SK-N-SH treated with all-trans-retinoic acid at 6 μM for 48 hours (cell line): ENCODE data around the gene DPM1.

ENCODE experiments used
- ATAC-seq: fragments of 200-7000 bp; cut with Tn5 transposase; 3 replicates; pipeline ENCODE4 v1.9.1; 2020; ENCODE audit warnings: mild to moderate bottlenecking, moderate library complexity
- ARNTL ChIP-seq: fragments of 450-650 bp; formaldehyde crosslinking; IDR thresholded peaks from 2 replicates; pipeline ENCODE4 v1.5.0; 2020; ENCODE audit warnings: low read depth, mild to moderate bottlenecking, moderate library complexity, borderline replicate concordance
- BACH2 ChIP-seq: fragments of 250-450 bp; sonication (Bioruptor Pico); IDR thresholded peaks from 2 replicates; pipeline ENCODE4 v1.9.0; 2021; ENCODE audit warnings: mild to moderate bottlenecking, borderline replicate concordance
- CSDC2 ChIP-seq: fragments of 250-450 bp; sonication (Bioruptor Pico); IDR thresholded peaks from 2 replicates; pipeline ENCODE4 v1.5.0; 2020; ENCODE audit warnings: mild to moderate bottlenecking, moderate library complexity
- ESRRG ChIP-seq: fragments of 250-450 bp; sonication (Bioruptor Pico); IDR thresholded peaks from 2 replicates; pipeline ENCODE4 v1.6.1; 2021; ENCODE audit warnings: mild to moderate bottlenecking
- GLIS3 ChIP-seq: fragments of 250-450 bp; sonication (Bioruptor Pico); IDR thresholded peaks from 2 replicates; pipeline ENCODE4 v1.5.0; 2020; ENCODE audit warnings: mild to moderate bottlenecking, moderate library complexity
- ISL1 ChIP-seq: fragments of 250-450 bp; sonication (Bioruptor Pico); IDR thresholded peaks from 2 replicates; pipeline ENCODE4 v2.1.2; 2022; ENCODE audit warnings: mild to moderate bottlenecking, moderate library complexity
- OSR1 ChIP-seq: fragments of 250-450 bp; sonication (Bioruptor Pico); IDR thresholded peaks from 2 replicates; pipeline ENCODE4 v1.8.0; 2022; ENCODE audit warnings: moderate library complexity, mild to moderate bottlenecking, inconsistent platforms
- PATZ1 ChIP-seq: fragments of 250-450 bp; sonication (Bioruptor Pico); IDR thresholded peaks from 2 replicates; pipeline ENCODE4 v1.8.0; 2020; ENCODE audit warnings: mild to moderate bottlenecking, moderate library complexity, borderline replicate concordance
- PPARA ChIP-seq: fragments of 250-450 bp; sonication (Bioruptor Pico); IDR thresholded peaks from 2 replicates; pipeline ENCODE4 v1.5.0; 2020; ENCODE audit warnings: mild to moderate bottlenecking, borderline replicate concordance
- RARB ChIP-seq: fragments of 250-450 bp; sonication (Bioruptor Pico); IDR thresholded peaks from 2 replicates; pipeline ENCODE4 v1.8.0; 2021; ENCODE audit warnings: mild to moderate bottlenecking, moderate library complexity
- SNAI2 ChIP-seq: fragments of 250-450 bp; sonication (Bioruptor Pico); IDR thresholded peaks from 2 replicates; pipeline ENCODE4 v1.5.0; 2020; ENCODE audit warnings: mild to moderate bottlenecking, moderate library complexity
- TCF4 ChIP-seq: fragments of 250-450 bp; sonication (Bioruptor Pico); IDR thresholded peaks from 2 replicates; pipeline ENCODE4 v1.8.0; 2021; ENCODE audit warnings: mild to moderate bottlenecking, moderate library complexity, borderline replicate concordance
- TOX ChIP-seq: fragments of 250-450 bp; sonication (Bioruptor Pico); IDR thresholded peaks from 2 replicates; pipeline ENCODE4 v1.8.0; 2021; ENCODE audit warnings: mild to moderate bottlenecking, moderate library complexity, borderline replicate concordance
- TSHZ2 ChIP-seq: fragments of 250-450 bp; sonication (Bioruptor Pico); IDR thresholded peaks from 2 replicates; pipeline ENCODE4 v1.5.0; 2020; ENCODE audit warnings: mild to moderate bottlenecking, moderate library complexity
- ZC3H10 ChIP-seq: fragments of 250-450 bp; sonication (Bioruptor Pico); IDR thresholded peaks from 2 replicates; pipeline ENCODE4 v1.5.1; 2021; ENCODE audit warnings: mild to moderate bottlenecking, moderate library complexity
- ZFP3 ChIP-seq: fragments of 250-450 bp; sonication (Bioruptor Pico); IDR thresholded peaks from 2 replicates; pipeline ENCODE4 v1.5.0; 2020; ENCODE audit warnings: mild to moderate bottlenecking, moderate library complexity
- ZFP30 ChIP-seq: fragments of 450-650 bp; formaldehyde crosslinking; IDR thresholded peaks from 2 replicates; pipeline ENCODE4 v1.5.0; 2022; ENCODE audit warnings: mild to moderate bottlenecking, moderate library complexity
- ZNF565 ChIP-seq: fragments of 450-650 bp; formaldehyde crosslinking; conservative IDR thresholded peaks from 2 replicates; pipeline ENCODE4 v1.5.0; 2020; ENCODE audit warnings: low read depth, mild to moderate bottlenecking, moderate library complexity
- ZNF70 ChIP-seq: fragments of 450-650 bp; formaldehyde crosslinking; IDR thresholded peaks from 2 replicates; pipeline ENCODE4 v1.5.0; 2020; ENCODE audit warnings: mild to moderate bottlenecking, moderate library complexity
- ZNF8 ChIP-seq: fragments of 450-650 bp; formaldehyde crosslinking; IDR thresholded peaks from 2 replicates; pipeline ENCODE4 v1.5.0; 2020; ENCODE audit warnings: mild to moderate bottlenecking, moderate library complexity
- TF ChIP-seq, protein P1 (sequence below): fragments of 250-450 bp; sonication (Bioruptor Pico); IDR thresholded peaks from 2 replicates; pipeline ENCODE4 v1.5.1; 2021; ENCODE audit warnings: mild to moderate bottlenecking, moderate library complexity
- TF ChIP-seq, protein P2 (sequence below): fragments of 250-450 bp; sonication (Bioruptor Pico); IDR thresholded peaks from 2 replicates; pipeline ENCODE4 v1.8.0; 2021; ENCODE audit warnings: low read depth, mild to moderate bottlenecking, moderate library complexity, borderline replicate concordance

The DPM1 gene

GRCh38 chr20:50911716-50912115, 46.6 kb downstream of the DPM1 start:
- no peak for TF ChIP-seq ESRRG (CRISPR knock-in tag)
- TF ChIP-seq ISL1 = no peak
- TF ChIP-seq ZC3H10 (CRISPR knock-in tag) = no peak
- no peak for TF ChIP-seq PATZ1 (CRISPR knock-in tag)
- TF ChIP-seq RARB (CRISPR knock-in tag) = no peak
- no peak for TF ChIP-seq PPARA (CRISPR knock-in tag)
- no peak for TF ChIP-seq ZNF8 (CRISPR knock-in tag)
- TF ChIP-seq, protein P1, sequence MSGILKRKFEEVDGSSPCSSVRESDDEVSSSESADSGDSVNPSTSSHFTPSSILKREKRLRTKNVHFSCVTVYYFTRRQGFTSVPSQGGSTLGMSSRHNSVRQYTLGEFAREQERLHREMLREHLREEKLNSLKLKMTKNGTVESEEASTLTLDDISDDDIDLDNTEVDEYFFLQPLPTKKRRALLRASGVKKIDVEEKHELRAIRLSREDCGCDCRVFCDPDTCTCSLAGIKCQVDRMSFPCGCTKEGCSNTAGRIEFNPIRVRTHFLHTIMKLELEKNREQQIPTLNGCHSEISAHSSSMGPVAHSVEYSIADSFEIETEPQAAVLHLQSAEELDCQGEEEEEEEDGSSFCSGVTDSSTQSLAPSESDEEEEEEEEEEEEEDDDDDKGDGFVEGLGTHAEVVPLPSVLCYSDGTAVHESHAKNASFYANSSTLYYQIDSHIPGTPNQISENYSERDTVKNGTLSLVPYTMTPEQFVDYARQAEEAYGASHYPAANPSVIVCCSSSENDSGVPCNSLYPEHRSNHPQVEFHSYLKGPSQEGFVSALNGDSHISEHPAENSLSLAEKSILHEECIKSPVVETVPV (CRISPR knock-in tag) = no peak
- TF ChIP-seq TOX (CRISPR knock-in tag) = no peak
- no peak for TF ChIP-seq ZFP3 (CRISPR knock-in tag)
- no peak for TF ChIP-seq ZFP30 (CRISPR knock-in tag)
- no peak for TF ChIP-seq TCF4
- no peak for TF ChIP-seq GLIS3 (CRISPR knock-in tag)
- TF ChIP-seq, protein P2, sequence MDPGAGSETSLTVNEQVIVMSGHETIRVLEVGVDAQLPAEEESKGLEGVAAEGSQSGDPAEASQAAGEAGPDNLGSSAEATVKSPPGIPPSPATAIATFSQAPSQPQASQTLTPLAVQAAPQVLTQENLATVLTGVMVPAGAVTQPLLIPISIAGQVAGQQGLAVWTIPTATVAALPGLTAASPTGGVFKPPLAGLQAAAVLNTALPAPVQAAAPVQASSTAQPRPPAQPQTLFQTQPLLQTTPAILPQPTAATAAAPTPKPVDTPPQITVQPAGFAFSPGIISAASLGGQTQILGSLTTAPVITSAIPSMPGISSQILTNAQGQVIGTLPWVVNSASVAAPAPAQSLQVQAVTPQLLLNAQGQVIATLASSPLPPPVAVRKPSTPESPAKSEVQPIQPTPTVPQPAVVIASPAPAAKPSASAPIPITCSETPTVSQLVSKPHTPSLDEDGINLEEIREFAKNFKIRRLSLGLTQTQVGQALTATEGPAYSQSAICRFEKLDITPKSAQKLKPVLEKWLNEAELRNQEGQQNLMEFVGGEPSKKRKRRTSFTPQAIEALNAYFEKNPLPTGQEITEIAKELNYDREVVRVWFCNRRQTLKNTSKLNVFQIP (CRISPR knock-in tag) = no peak
- TF ChIP-seq TSHZ2 (CRISPR knock-in tag) = no peak
- no peak for TF ChIP-seq CSDC2
- no peak for TF ChIP-seq ZNF70 (CRISPR knock-in tag)
- TF ChIP-seq BACH2 (CRISPR knock-in tag) = no peak
- no peak for ATAC-seq

GRCh38 chr20:50911030-50911429, 47.3 kb downstream of the DPM1 start:
- peak; percentile 79 for ATAC-seq
- TF ChIP-seq TCF4 = peak; percentile 70
- no peak for TF ChIP-seq RARB (CRISPR knock-in tag)

DNA sequence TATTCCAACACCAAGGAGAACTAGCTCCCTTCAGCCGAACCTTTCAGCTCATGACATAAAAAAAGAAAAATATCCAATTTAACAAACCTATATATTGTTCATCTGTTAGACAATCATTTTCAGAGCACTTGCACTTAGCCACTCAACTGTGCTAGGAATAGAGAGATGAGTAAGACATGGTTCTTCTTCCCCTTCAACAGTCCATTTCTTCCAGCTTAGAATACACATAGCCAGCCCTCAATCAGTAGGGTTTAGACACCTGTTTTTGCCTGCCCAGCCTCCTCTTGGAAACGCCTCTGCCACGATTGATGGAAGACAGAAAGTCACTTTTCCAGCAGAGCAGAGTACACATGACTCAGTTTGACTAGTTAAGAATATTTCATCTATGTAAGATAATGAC, 48.9 kb downstream of the DPM1 start:
- ATAC-seq = no peak
- TF ChIP-seq ZC3H10 (CRISPR knock-in tag) = no peak
- TF ChIP-seq RARB (CRISPR knock-in tag) = no peak
- no peak for TF ChIP-seq SNAI2 (CRISPR knock-in tag)
- no peak for TF ChIP-seq CSDC2
- no peak for TF ChIP-seq ZFP30 (CRISPR knock-in tag)
- TF ChIP-seq BACH2 (CRISPR knock-in tag) = no peak
- TF ChIP-seq ZNF70 (CRISPR knock-in tag) = no peak
- no peak for TF ChIP-seq OSR1 (CRISPR knock-in tag)
- TF ChIP-seq ZNF8 (CRISPR knock-in tag) = no peak
- TF ChIP-seq ZNF565 (CRISPR knock-in tag) = no peak
- no peak for TF ChIP-seq ISL1
- no peak for TF ChIP-seq ESRRG (CRISPR knock-in tag)
- no peak for TF ChIP-seq PPARA (CRISPR knock-in tag)

DNA sequence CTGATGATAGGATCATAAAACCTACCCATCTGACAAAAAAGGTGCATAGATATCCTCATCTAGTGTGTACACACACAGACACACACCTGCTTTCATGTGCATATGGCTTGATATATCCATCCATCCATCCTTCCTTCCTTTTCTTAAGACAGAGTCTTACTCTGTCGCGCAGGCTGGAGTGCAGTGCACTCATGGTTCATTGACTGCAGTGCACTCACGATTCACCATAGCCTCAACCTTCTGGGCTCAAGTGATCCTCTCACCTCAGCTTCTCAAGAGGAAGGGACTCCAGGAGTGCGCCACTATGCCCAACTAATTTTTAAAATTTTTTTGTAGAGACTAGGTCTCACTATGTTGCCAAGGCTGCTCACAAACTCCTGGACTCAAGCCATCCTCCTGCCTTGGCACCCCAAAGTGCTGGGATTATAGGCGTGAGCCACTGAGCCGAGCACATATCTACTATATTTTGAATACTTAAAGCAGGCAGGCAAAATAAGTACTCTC, 54.2 kb downstream of the DPM1 start:
- no peak for TF ChIP-seq ZFP3 (CRISPR knock-in tag)
- no peak for TF ChIP-seq ISL1
- TF ChIP-seq TCF4 = no peak
- TF ChIP-seq BACH2 (CRISPR knock-in tag) = no peak
- no peak for TF ChIP-seq ARNTL
- TF ChIP-seq TOX (CRISPR knock-in tag) = no peak
- no peak for TF ChIP-seq TSHZ2 (CRISPR knock-in tag)
- no peak for TF ChIP-seq ZNF70 (CRISPR knock-in tag)
- TF ChIP-seq GLIS3 (CRISPR knock-in tag) = no peak
- no peak for TF ChIP-seq ESRRG (CRISPR knock-in tag)
- TF ChIP-seq ZFP30 (CRISPR knock-in tag) = no peak
- no peak for TF ChIP-seq OSR1 (CRISPR knock-in tag)
- ATAC-seq = no peak
